Heart right ventricle (tissue), 16 donors: ENCODE results near the gene CHMP5. TPM values are rescaled to one million over a fixed set of nuclear protein-coding genes. Genes with fewer than 3 reads are reported as not detected.
A peak's percentile ranks its signal among the peaks of the same experiment; 100 is the strongest.

Experiments used
- ATAC-seq, 8 donors: fragments of 200-7000 bp; cut with Tn5 transposase; one replicate each; pipeline ENCODE4 v1.9.1; 2020; ENCODE audit warnings: mild to moderate bottlenecking in 8 of 8, moderate library complexity in 8 of 8, moderate number of reproducible peaks in 1 of 8
- DNase-seq, 2 donors: peaks; one replicate each; pipeline ENCODE4 v3.0.0-alpha.2; 2020
- H3K27ac ChIP-seq, 10 donors: fragments of 200-600 bp; sonication (generic) in 2 of 10; one replicate each; pipeline versions ENCODE4 v1.5.0 to v1.8.0; 2020 to 2022; ENCODE audit warnings: mild to moderate bottlenecking in 3 of 10
- H3K27me3 ChIP-seq, 7 donors: fragments of 200-600 bp; one replicate each; pipeline ENCODE4 v1.8.0; 2021 to 2022; ENCODE audit warnings: mild to moderate bottlenecking in 2 of 7
- H3K36me3 ChIP-seq, 9 donors: fragments of 200-600 bp; sonication (generic) in 1 of 9; one replicate each; pipeline versions ENCODE4 v1.5.0 to v1.8.0; 2020 to 2022; ENCODE audit warnings: mild to moderate bottlenecking in 2 of 9
- H3K4me1 ChIP-seq, 9 donors: fragments of 200-600 bp; sonication (generic) in 1 of 9; one replicate each; pipeline versions ENCODE4 v1.5.0 to v1.8.0; 2020 to 2022; ENCODE audit warnings: mild to moderate bottlenecking in 4 of 9
- H3K4me3 ChIP-seq, 10 donors: fragments of 200-600 bp; sonication (generic) in 2 of 10; one replicate each; pipeline versions ENCODE4 v1.5.0 to v1.8.0; 2020 to 2022; ENCODE audit warnings: mild to moderate bottlenecking in 7 of 10, moderate library complexity in 2 of 10
- H3K9me3 ChIP-seq, 11 donors: fragments of 200-600 bp in 10 of 11; sonication (generic) in 2 of 11; one replicate each; pipeline versions ENCODE4 v1.5.0 to v1.8.0; 2013 to 2022; ENCODE audit warnings: mild to moderate bottlenecking in 2 of 11, control low read depth in 1 of 11, moderate library complexity in 1 of 11
- CTCF ChIP-seq, 9 donors: fragments of 200-600 bp; sonication (generic) in 2 of 9; IDR thresholded peaks; one replicate each; pipeline versions ENCODE4 v1.5.0 to v1.8.0; 2021 to 2022; ENCODE audit warnings: antibody characterized with exemption in 9 of 9, mild to moderate bottlenecking in 5 of 9, moderate library complexity in 1 of 9
- WGBS, 2 donors: extraction: QIAGEN DNeasy Blood & Tissue Kit; methylation state at CpG; one replicate each; pipeline ENCODE4 v1.1.7; 2013; ENCODE audit warnings: inconsistent platforms in 1 of 2; 5-methylcytosine and 5-hydroxymethylcytosine counted together
- intact Hi-C, 10 donors: fragments of 100-400 bp; cut with DNase I; formaldehyde crosslinking; loops; one replicate each; pipeline versions ENCODE4 v1.11.1 to v1.14.2; 2022
- polyA plus RNA-seq, 2 donors: library from polyadenylated mRNA; stranded (reverse); fragments of 200-250 nt; gene quantifications; one replicate each; pipeline ENCODE4 v1.2.3, GENCODE V29; 2013
- total RNA-seq, 10 donors: library from RNA; stranded (reverse); fragmentation: NEBNext Ultra II Directional in 3 of 10; extraction: Animal tissue kit (Norgen Biotek cat#: 25700) in 3 of 10; gene quantifications; one replicate each; pipeline versions ENCODE4 v1.2.1 to v1.2.4, GENCODE V29; 2021 to 2023
- donor health status: Arrhythmogenic right ventricular cardiomyopathy.
- donor health status: ischemic (EF 13 %, LVEDD 7.1; RV severe dilation, severe dysfunction).
- donor health status: healthy with polysubstance abuse.
- donor health status: DM: no; HTN: yes; CAD: no.
- donor health status: DM: no; HTN: no; CAD: no.
- donor health status: ischemic (EF 25% LVEDD 6.9; RV normal size, moderate dysfunction).
- donor health status: ischemic (EF 25% LVEDD 5.7; RV mildly dilated, moderate dysfunction).
- donor health status: healthy.
- donor health status: DM: yes; HTN: yes; CAD: no.
- donor health status: Ischemic cardiomyopathy.
- donor health status: ischemic (EF 35%, LVEDD 5.7; RV mildly dilated, moderate dysfunction).
- donor health status: nonischemic (EF 11% LVEDD 7.7; RV severe dilation, severe dysfunction).
- donor health status: DM: yes; HTN: yes; CAD: no.
- donor health status: PGD.
- donor health status: ischemic (EF 29% LVEDD 5.4; RV normal size, mild dysfunction).
- donor health status: nonischemic (EF 23%, LVEDD 6.1; RV moderate dilation, normal function).

CHMP5 gene
- total and polyA plus RNA-seq, 12 donors: 24.1 to 57.2 (median 53.5) TPM

- 96 to 97% methylated on average over 1 of the region's 1 CpG for WGBS, 2 donors
- DNase-seq (no peak), ATAC-seq (no peak)
- Histone ChIP-seq H3K4me3 (no peak overlapping the region), H3K27ac (no peak overlapping the region), H3K4me1 (peaks cover 0 to 23% (median 8%) of the 10 kb centered on the region in 9 donors), H3K36me3 (peaks cover 0 to 100% (median 89%) of the 10 kb centered on the region in 9 donors), H3K9me3 (no peaks in the 10 kb centered on the region), H3K27me3 (no peaks in the 10 kb centered on the region)
- intact Hi-C loops: no loop called here
- TF ChIP-seq CTCF (IDR thresholded peaks at IDR 0.05): no peak
Measured at GRCh38 chr9:33304362-33304761, 39.5 kb downstream of the CHMP5 start.

GRCh38 chr9:33306037-33306436 lies 41.2 kb downstream of the CHMP5 start:
- Histone ChIP-seq H3K4me3 (no peak overlapping the region), H3K36me3 (peaks cover 0 to 100% (median 89%) of the 10 kb centered on the region in 9 donors), H3K27me3 (no peaks in the 10 kb centered on the region), H3K27ac (peak overlapping the region in 1 of 10 donors; percentile 28), H3K4me1 (peaks cover 0 to 8% (median under 1%) of the 10 kb centered on the region in 9 donors), H3K9me3 (no peaks in the 10 kb centered on the region)
- intact Hi-C loops: no loop called here
- WGBS, 2 donors: 67 to 78% methylated on average over 3 of the region's 3 CpGs
- no peak for TF ChIP-seq CTCF (IDR thresholded peaks at IDR 0.05)
- ATAC-seq: peak in 4 of 8 donors; percentile 31 to 78 (median 57)
- DNase-seq: no peak

- H3K9me3 ChIP-seq: no peaks in the 10 kb centered on the region
- H3K27ac ChIP-seq: no peak overlapping the region
- H3K4me3 ChIP-seq: no peak overlapping the region
- no peaks in the 10 kb centered on the region for H3K27me3 ChIP-seq
- no peak for TF ChIP-seq CTCF (IDR thresholded peaks at IDR 0.05)
- H3K36me3 ChIP-seq: peaks cover 0 to 100% (median 95%) of the 10 kb centered on the region in 9 donors
- intact Hi-C loops: no loop called here
- DNase-seq (no peak), ATAC-seq (no peak)
- peaks cover 0 to 10% (median 0%) of the 10 kb centered on the region in 9 donors for H3K4me1 ChIP-seq
- WGBS, 2 donors: 80 to 83% methylated on average over 1 of the region's 1 CpG
Measured at GRCh38 chr9:33307067-33307466, 42.2 kb downstream of the CHMP5 start.

- ATAC-seq (no peak), DNase-seq (no peak)
- H3K4me3 ChIP-seq: no peak overlapping the region
- no peaks in the 10 kb centered on the region for H3K9me3 ChIP-seq
- H3K27me3 ChIP-seq: no peaks in the 10 kb centered on the region
- peaks cover 0 to 100% (median 90%) of the 10 kb centered on the region in 9 donors for H3K36me3 ChIP-seq
- H3K4me1 ChIP-seq: peaks cover 0 to 10% (median 0%) of the 10 kb centered on the region in 9 donors
- WGBS, 2 donors: 88 to 92% methylated on average over 1 of the region's 1 CpG
- intact Hi-C loops: no loop called here
- peak overlapping the region in 1 of 10 donors; percentile 19 for H3K27ac ChIP-seq
- no peak for TF ChIP-seq CTCF (IDR thresholded peaks at IDR 0.05)
Measured at GRCh38 chr9:33309903-33310302, 45.1 kb downstream of the CHMP5 start.
